ENCODE measurements around the gene CDK5. TPM values are rescaled to one million over a fixed set of nuclear protein-coding genes. Genes with fewer than 3 reads are reported as not detected.

Gene CDK5
- total RNA-seq, 1 experiment from 2014 or later = 12.2 TPM

DNA sequence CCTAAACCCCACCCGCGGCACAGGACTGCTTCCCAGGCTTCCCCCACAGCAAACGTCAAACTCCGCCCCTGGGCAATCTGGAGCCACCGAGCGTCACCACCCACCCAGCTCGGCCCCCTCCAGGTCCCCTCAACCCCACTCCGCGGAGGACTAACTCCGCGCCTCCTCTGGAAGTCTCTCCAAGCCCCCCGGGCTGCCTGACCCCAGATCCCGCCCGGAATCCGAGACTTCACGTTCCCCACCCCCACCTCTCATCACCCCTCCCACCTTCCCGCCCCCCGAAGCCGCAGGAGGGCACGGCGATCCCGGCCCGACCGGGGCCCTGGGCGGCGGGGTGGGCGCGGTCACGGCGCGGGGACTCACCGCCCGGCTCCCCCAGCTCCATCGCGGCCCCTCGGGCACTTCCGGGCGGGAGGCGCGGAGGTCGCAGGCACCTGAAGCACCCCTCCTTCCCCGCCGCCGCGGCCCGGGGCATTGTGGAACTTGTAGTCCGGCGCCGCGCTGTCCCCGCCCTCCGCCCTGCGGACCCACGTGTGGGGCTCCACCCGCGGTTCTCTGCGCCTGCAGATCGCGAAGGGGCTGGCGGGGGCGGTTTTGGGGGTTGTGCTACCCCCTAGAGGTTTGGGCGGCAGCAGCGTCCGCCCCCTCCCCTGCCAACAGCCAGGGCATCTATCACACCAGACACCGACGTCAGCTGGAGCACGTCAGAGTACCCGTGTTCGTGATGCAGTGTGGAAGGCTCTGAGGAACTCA, 25.6 kb upstream of the CDK5 start, which contains the start of gene TMUB1:
TSS of gene TMUB1 (minus strand) at position 423 of the 753 bp plus-strand sequence. CDS start 930 bp downstream, outside the sequence.
- peak; percentile 52 for DNase-seq (ENCODE audit: unreplicated experiment)

DNA sequence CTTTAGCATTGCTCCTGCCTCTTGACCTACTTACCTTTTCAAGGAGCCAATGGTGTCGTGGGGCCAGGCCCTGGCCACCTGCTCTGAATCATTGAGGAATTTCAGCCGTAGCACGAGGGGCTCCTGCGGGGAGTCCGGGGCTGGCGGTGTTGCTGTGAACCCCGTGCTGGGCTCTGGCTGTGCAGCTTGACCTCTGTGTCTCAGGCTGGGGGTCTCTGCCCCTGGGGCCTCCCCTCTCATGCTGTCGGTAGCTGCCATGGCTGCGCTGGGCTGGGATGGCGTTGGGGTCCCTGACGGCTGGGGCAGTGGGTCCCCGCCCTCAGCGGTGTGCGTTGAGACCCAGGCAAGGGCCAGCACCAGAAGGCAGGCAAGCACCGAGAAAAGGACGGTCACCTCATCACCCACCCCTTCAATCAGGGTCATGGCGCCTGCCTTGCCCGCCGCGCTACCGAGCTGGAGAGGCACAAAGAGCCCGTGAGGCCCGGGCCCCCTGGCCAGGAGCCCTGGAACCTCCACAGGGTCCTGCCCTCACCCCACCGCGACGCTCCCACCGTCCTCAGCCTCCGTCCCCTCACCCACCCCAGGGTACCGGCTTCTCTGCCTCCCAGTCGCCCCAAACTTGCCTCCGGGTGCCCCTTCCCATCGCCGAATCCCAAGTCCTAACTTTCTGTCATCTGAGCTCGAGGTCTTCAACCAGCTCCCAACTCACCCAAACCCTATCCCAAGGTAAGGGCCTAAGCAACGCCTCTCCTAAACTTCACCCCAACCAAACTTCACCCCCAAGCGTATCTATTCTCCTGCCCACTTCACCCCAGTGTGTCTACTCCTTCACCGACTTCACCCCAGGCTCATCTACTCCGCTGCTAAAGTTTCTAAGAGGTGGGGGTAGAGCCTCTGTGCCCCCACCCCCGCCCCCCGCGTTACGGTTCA, 24.7 kb upstream of the CDK5 start:
- intact Hi-C loops (cut with micrococcal nuclease) = no loop called here
- Mint-ChIP-seq H3K9me3 (ENCODE audit: unreplicated experiment) (no peaks in the 10 kb centered on the region), H3K4me1 (ENCODE audit: insufficient read depth, unreplicated experiment) (peaks cover 35% of the 10 kb centered on the region), H3K4me3 (ENCODE audit: unreplicated experiment) (peak overlapping the region; percentile 91), H3K27ac (ENCODE audit: low read depth, unreplicated experiment) (peak overlapping the region; percentile 85), H3K36me3 (ENCODE audit: insufficient read depth, unreplicated experiment) (peaks cover 15% of the 10 kb centered on the region), H3K27me3 (ENCODE audit: insufficient read depth, unreplicated experiment) (no peaks in the 10 kb centered on the region)
- TF ChIP-seq, protein P1, sequence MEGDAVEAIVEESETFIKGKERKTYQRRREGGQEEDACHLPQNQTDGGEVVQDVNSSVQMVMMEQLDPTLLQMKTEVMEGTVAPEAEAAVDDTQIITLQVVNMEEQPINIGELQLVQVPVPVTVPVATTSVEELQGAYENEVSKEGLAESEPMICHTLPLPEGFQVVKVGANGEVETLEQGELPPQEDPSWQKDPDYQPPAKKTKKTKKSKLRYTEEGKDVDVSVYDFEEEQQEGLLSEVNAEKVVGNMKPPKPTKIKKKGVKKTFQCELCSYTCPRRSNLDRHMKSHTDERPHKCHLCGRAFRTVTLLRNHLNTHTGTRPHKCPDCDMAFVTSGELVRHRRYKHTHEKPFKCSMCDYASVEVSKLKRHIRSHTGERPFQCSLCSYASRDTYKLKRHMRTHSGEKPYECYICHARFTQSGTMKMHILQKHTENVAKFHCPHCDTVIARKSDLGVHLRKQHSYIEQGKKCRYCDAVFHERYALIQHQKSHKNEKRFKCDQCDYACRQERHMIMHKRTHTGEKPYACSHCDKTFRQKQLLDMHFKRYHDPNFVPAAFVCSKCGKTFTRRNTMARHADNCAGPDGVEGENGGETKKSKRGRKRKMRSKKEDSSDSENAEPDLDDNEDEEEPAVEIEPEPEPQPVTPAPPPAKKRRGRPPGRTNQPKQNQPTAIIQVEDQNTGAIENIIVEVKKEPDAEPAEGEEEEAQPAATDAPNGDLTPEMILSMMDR (IDR thresholded peaks at IDR 0.05; ENCODE audit: unreplicated experiment) = no peak
- DNase-seq (ENCODE audit: unreplicated experiment) = no peak
- POLR2A ChIA-PET = interaction anchor here (0.7 to 10.0 kb wide), 7 partner anchors 9 to 150 kb away, joined by 3 to 151 read pairs (median 3); partner anchors contain the start of genes ABCB8, CDK5, CHPF2 and SLC4A2
- CTCF ChIA-PET = interaction anchor here (0.6 to 15.0 kb wide), 3 partner anchors 27 to 661 kb away, joined by 3 to 315 read pairs (median 3); no protein-coding TSS in a partner anchor
- BruUV-seq (replicated peaks) = no TSS peak

More for the DNA sequence above, 25.6 kb upstream of the CDK5 start, which contains the start of gene TMUB1:
- TF ChIP-seq, protein P1 (IDR thresholded peaks at IDR 0.05; ENCODE audit: unreplicated experiment) = no peak
- ChIA-PET POLR2A (interaction anchor here (0.7 to 10.0 kb wide), 7 partner anchors 10 to 149 kb away, joined by 3 to 151 read pairs (median 3); partner anchors contain the start of genes ABCB8, CDK5, CHPF2 and SLC4A2), CTCF (interaction anchor here (0.6 to 15.0 kb wide), 5 partner anchors 11 to 1336 kb away, joined by 3 to 315 read pairs (median 3); no protein-coding TSS in a partner anchor)
- no peaks in the 10 kb centered on the region for H3K9me3 Mint-ChIP-seq (ENCODE audit: unreplicated experiment)
- H3K36me3 Mint-ChIP-seq (ENCODE audit: insufficient read depth, unreplicated experiment) = peaks cover 15% of the 10 kb centered on the region
- H3K4me3 Mint-ChIP-seq (ENCODE audit: unreplicated experiment) = peak within 1 kb of the TSS; percentile 91
- peaks cover 32% of the 10 kb centered on the region for H3K4me1 Mint-ChIP-seq (ENCODE audit: insufficient read depth, unreplicated experiment)
- H3K27me3 Mint-ChIP-seq (ENCODE audit: insufficient read depth, unreplicated experiment) = no peaks in the 10 kb centered on the region
- intact Hi-C loops (cut with micrococcal nuclease) = no loop called here
- H3K27ac Mint-ChIP-seq (ENCODE audit: low read depth, unreplicated experiment) = peak within 1 kb of the TSS; percentile 85
- BruUV-seq (replicated peaks) = no TSS peak

- no TSS peak for BruUV-seq (replicated peaks)
- Mint-ChIP-seq H3K4me3 (ENCODE audit: unreplicated experiment) (peak overlapping the region; percentile 91), H3K27me3 (ENCODE audit: insufficient read depth, unreplicated experiment) (no peaks in the 10 kb centered on the region), H3K9me3 (ENCODE audit: unreplicated experiment) (no peaks in the 10 kb centered on the region), H3K4me1 (ENCODE audit: insufficient read depth, unreplicated experiment) (peaks cover 35% of the 10 kb centered on the region), H3K36me3 (ENCODE audit: insufficient read depth, unreplicated experiment) (peaks cover 9% of the 10 kb centered on the region), H3K27ac (ENCODE audit: low read depth, unreplicated experiment) (peak overlapping the region; percentile 83)
- TF ChIP-seq, protein P1 (IDR thresholded peaks at IDR 0.05; ENCODE audit: unreplicated experiment) = no peak
- CTCF ChIA-PET = interaction anchor here (0.6 to 15.0 kb wide), 4 partner anchors 9 to 40 kb away, joined by 3 to 315 read pairs (median 3); no protein-coding TSS in a partner anchor
- intact Hi-C loops (cut with micrococcal nuclease) = loop anchor here (2.0 kb wide), 1 partner anchor 53 kb away; the partner anchor contains the start of gene ABCB8
- DNase-seq (ENCODE audit: unreplicated experiment) = peak; percentile 42
- POLR2A ChIA-PET = interaction anchor here (1.1 to 10.0 kb wide), 5 partner anchors 21 to 53 kb away, joined by 4 to 151 read pairs (median 12); partner anchors contain the start of genes ABCB8, CDK5 and SLC4A2
Observed at GRCh38 chr7:151081170-151082101, 23.7 kb upstream of the CDK5 start.

Measured in MCF 10A (cell line).